Amygdala (tissue), 56 donors: ENCODE data around the gene F10.

Experiments used
- DNase-seq, 56 donors: peaks; one replicate each; lab custom pipeline; 2025; lab: John Stamatoyannopoulos, UW

F10 gene

GRCh38 chr13:113129480-113129879, 6.9 kb downstream of the F10 start:
- DNase-seq, result no peak

GRCh38 chr13:113129921-113130750, 7.5 kb downstream of the F10 start:
- peak in 1 of 56 donors; percentile 28 for DNase-seq

- no peak for DNase-seq
Observed at GRCh38 chr13:113135281-113135760, 12.7 kb downstream of the F10 start.

- DNase-seq, result no peak
Observed at GRCh38 chr13:113137691-113138298, 15.2 kb downstream of the F10 start.

GRCh38 chr13:113138792-113139551, 16.4 kb downstream of the F10 start:
- no peak for DNase-seq

GRCh38 chr13:113139577-113139976, 17.0 kb downstream of the F10 start:
- DNase-seq, result no peak

GRCh38 chr13:113140677-113141600, 18.3 kb downstream of the F10 start:
- DNase-seq, result no peak

GRCh38 chr13:113141601-113141970, 19.0 kb downstream of the F10 start:
- no peak for DNase-seq

GRCh38 chr13:113142876-113143275, 20.3 kb downstream of the F10 start:
- no peak for DNase-seq

- no peak for DNase-seq
Observed at GRCh38 chr13:113143466-113144254, 21.1 kb downstream of the F10 start.

GRCh38 chr13:113144255-113144629, 21.6 kb downstream of the F10 start:
- DNase-seq, result no peak

- DNase-seq, result no peak
Observed at GRCh38 chr13:113145496-113145895, 22.9 kb downstream of the F10 start.

GRCh38 chr13:113145911-113146598, 23.5 kb downstream of the F10 start:
- no peak for DNase-seq

- no peak for DNase-seq
Observed at GRCh38 chr13:113146750-113147149, 24.2 kb downstream of the F10 start.

- DNase-seq, result no peak
Observed at GRCh38 chr13:113147206-113147605, 24.6 kb downstream of the F10 start.

GRCh38 chr13:113148407-113148806, 25.8 kb downstream of the F10 start:
- no peak for DNase-seq

GRCh38 chr13:113148940-113149503, 26.4 kb downstream of the F10 start:
- no peak for DNase-seq

GRCh38 chr13:113149711-113150549, 27.3 kb downstream of the F10 start:
- no peak for DNase-seq
